DOHH2 (cell line): ENCODE data around the gene SGPP1.

Experiments
- H3F3A ChIP-seq: fragments of 200-600 bp; sonication (generic), shearing (Covaris generic); 2 replicates; pipeline ENCODE4 v1.6.0; 2016; ENCODE audit warnings: antibody characterized with exemption, mild to moderate bottlenecking; ENCODE audit not compliant: control insufficient read depth, insufficient read depth
- H3K27ac ChIP-seq: fragments of 200-600 bp; sonication (generic); 2 replicates; pipeline ENCODE4 v1.5.1; 2014; ENCODE audit warnings: low read depth, mild to moderate bottlenecking, low read length, moderate library complexity
- H3K27me3 ChIP-seq: fragments of 200-600 bp; sonication (generic); 2 replicates; pipeline ENCODE4 v1.6.1; 2014; ENCODE audit warnings: mild to moderate bottlenecking, low read length, mixed read lengths; ENCODE audit not compliant: control insufficient read depth
- H3K36me3 ChIP-seq: fragments of 200-600 bp; sonication (generic); 2 replicates; pipeline ENCODE4 v1.6.1; 2014; ENCODE audit warnings: mild to moderate bottlenecking, low read length, moderate library complexity, mixed read lengths; ENCODE audit not compliant: control insufficient read depth
- H3K4me1 ChIP-seq: fragments of 200-600 bp; sonication (generic); 2 replicates; pipeline ENCODE4 v1.6.1; 2014; ENCODE audit warnings: mild to moderate bottlenecking, low read length, mixed read lengths; ENCODE audit not compliant: control insufficient read depth
- H3K4me2 ChIP-seq: fragments of 200-600 bp; sonication (generic); 2 replicates; pipeline ENCODE4 v1.6.0; 2014; ENCODE audit warnings: mild to moderate bottlenecking, low read length, moderate library complexity
- H3K4me3 ChIP-seq: fragments of 200-600 bp; sonication (generic); 2 replicates; pipeline ENCODE4 v1.5.1; 2014; ENCODE audit warnings: mild to moderate bottlenecking, low read length, mixed read lengths
- H3K79me2 ChIP-seq: fragments of 200-600 bp; sonication (generic); 2 replicates; pipeline ENCODE4 v1.6.1; 2014; ENCODE audit warnings: mild to moderate bottlenecking, low read length, mixed read lengths; ENCODE audit not compliant: control insufficient read depth
- H3K9me2 ChIP-seq: fragments of 200-600 bp; sonication (generic); replicated peaks from 2 replicates; pipeline ENCODE4 v1.6.1; 2014; ENCODE audit warnings: mild to moderate bottlenecking, low read length, mixed read lengths; ENCODE audit not compliant: control insufficient read depth
- H3K9me3 ChIP-seq: fragments of 200-600 bp; sonication (generic); 2 replicates; pipeline ENCODE4 v1.6.1; 2014; ENCODE audit warnings: antibody characterized with exemption, low read length, mixed read lengths; ENCODE audit not compliant: control insufficient read depth, insufficient read depth
- H4K20me1 ChIP-seq: fragments of 200-600 bp; sonication (generic); 2 replicates; pipeline ENCODE4 v1.6.0; 2014; ENCODE audit warnings: low read depth, mild to moderate bottlenecking, antibody characterized with exemption, low read length, moderate library complexity; ENCODE audit not compliant: control insufficient read depth, insufficient read depth
- EZH2phosphoT487 ChIP-seq: fragments of 200-600 bp; sonication (generic); IDR thresholded peaks from 2 replicates; pipeline ENCODE4 v1.6.1; 2017; ENCODE audit warnings: borderline replicate concordance, mild to moderate bottlenecking, antibody characterized with exemption, low read length, moderate library complexity, mixed read lengths
- TF ChIP-seq, protein P1 (sequence below): fragments of 200-600 bp; sonication (generic); IDR thresholded peaks from one replicate; pipeline ENCODE4 v1.5.1; 2014; ENCODE audit warnings: antibody characterized with exemption, mild to moderate bottlenecking, low read depth, low read length; ENCODE audit not compliant: poor library complexity, severe bottlenecking

SGPP1 gene

DNA sequence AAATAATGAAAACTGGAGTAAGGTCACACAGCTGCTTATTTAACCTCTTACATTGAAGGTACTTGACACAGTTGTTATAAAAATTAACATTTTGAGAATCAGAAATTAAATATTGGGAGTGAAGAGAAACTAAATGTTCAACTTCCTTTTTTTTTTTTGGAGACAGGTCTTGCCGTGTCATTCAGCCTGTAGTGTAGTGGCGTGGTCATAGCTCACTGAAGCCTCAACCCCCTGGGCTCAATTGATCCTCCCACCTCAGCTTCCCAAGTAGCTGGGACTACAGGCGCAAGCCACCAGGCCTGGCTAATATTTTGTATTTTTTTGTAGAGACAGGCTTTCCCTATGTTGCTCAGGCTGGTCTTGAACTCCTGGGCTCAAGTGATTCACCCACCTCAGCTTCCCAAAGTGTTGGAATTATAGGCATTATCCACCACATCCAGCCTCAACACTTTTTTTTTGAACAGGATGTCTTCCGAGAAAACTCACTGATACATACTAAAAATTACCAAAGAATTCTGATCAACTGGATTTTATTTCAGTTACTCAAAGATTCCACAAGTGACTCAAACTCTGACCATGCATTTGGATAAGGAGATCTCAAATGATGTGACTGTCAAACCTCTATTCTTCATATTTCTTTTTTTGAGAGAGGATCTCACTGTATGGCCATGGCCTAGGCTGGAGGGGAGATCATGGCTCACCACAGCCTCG, 35.4 kb downstream of the SGPP1 start:
- TF ChIP-seq, protein P1, sequence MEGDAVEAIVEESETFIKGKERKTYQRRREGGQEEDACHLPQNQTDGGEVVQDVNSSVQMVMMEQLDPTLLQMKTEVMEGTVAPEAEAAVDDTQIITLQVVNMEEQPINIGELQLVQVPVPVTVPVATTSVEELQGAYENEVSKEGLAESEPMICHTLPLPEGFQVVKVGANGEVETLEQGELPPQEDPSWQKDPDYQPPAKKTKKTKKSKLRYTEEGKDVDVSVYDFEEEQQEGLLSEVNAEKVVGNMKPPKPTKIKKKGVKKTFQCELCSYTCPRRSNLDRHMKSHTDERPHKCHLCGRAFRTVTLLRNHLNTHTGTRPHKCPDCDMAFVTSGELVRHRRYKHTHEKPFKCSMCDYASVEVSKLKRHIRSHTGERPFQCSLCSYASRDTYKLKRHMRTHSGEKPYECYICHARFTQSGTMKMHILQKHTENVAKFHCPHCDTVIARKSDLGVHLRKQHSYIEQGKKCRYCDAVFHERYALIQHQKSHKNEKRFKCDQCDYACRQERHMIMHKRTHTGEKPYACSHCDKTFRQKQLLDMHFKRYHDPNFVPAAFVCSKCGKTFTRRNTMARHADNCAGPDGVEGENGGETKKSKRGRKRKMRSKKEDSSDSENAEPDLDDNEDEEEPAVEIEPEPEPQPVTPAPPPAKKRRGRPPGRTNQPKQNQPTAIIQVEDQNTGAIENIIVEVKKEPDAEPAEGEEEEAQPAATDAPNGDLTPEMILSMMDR, result no peak
- no peak for TF ChIP-seq EZH2phosphoT487
- H3K36me3 ChIP-seq, result peaks cover 62% of the 10 kb centered on the region

DNA sequence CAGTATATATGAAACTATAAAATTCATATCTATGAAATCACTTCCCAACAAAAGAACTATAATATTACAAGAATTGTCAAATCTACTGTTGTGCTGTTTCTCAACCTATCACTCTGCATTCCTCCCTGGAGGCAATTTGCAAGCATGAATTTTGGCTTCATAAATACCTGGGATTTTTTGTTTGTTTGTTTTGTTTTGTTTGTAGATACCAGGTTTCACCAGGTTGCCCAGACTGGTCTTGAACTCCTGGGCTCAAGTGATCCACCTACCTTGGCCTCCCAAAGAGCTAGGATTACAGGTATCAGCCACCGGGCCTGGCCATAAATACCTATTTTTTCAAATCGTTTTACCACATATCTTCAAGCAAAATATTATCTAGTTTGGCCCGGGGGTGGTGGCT, 38.7 kb downstream of the SGPP1 start:
- peaks cover 65% of the 10 kb centered on the region for H3K36me3 ChIP-seq
- TF ChIP-seq, protein P1, result no peak
- no peak for TF ChIP-seq EZH2phosphoT487
- H4K20me1 ChIP-seq, result 0 out of 2 replicates have a peak, but pooled peaks cover 4% of the 10 kb centered on the region

More for the DNA sequence above, 35.4 kb downstream of the SGPP1 start:
- H3K79me2 ChIP-seq, result peaks cover 69% of the 10 kb centered on the region
- no peak overlapping the region for H3K4me3 ChIP-seq
- H4K20me1 ChIP-seq, result peaks cover 2% of the 10 kb centered on the region; the same call in 1 of the 2 replicates
- no peaks in the 10 kb centered on the region for H3K9me2 ChIP-seq
- H3K9me3 ChIP-seq, result no peaks in the 10 kb centered on the region
- H3F3A ChIP-seq, result 0 out of 2 replicates have a peak, but pooled peaks cover 3% of the 10 kb centered on the region
- no peak overlapping the region; the same call in 1 of the 2 replicates for H3K27ac ChIP-seq
- H3K4me2 ChIP-seq, result no peak overlapping the region
- no peaks in the 10 kb centered on the region for H3K27me3 ChIP-seq
- peaks cover 10% of the 10 kb centered on the region for H3K4me1 ChIP-seq

DNA sequence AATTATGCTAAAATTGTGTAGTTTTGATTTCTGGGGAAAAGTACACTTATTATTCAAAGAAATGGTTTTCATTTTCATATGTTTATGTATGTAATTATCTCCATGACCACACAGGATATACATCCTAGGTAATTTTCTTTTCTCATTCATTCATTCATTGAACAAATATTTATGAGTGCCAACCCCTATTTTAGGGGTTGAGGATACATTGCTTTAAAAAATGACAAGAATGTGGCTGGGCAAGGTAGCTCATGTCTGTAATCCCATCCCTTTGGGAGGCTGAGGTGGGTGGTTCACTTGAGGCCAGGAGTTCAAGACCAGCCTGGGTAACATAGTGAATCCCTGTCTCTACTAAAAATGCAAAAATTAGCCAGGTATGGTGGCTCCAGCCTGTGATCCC, 40.9 kb downstream of the SGPP1 start:
- Histone ChIP-seq H3F3A (peaks cover 30% of the 10 kb centered on the region), H3K27ac (no peak overlapping the region), H3K4me1 (no peaks in the 10 kb centered on the region), H4K20me1 (0 out of 2 replicates have a peak, but pooled peaks cover 4% of the 10 kb centered on the region), H3K79me2 (peaks cover 42% of the 10 kb centered on the region), H3K9me2 (no peaks in the 10 kb centered on the region), H3K36me3 (peaks cover 68% of the 10 kb centered on the region), H3K4me2 (no peak overlapping the region), H3K4me3 (no peak overlapping the region), H3K9me3 (no peaks in the 10 kb centered on the region), H3K27me3 (no peaks in the 10 kb centered on the region)
- TF ChIP-seq, protein P1, result no peak
- no peak for TF ChIP-seq EZH2phosphoT487

More for the DNA sequence above, 38.7 kb downstream of the SGPP1 start:
- Histone ChIP-seq H3K4me3 (no peak overlapping the region), H3K4me1 (peaks cover 10% of the 10 kb centered on the region), H3K27me3 (no peaks in the 10 kb centered on the region), H3K27ac (no peak overlapping the region), H3K9me2 (no peaks in the 10 kb centered on the region), H3K79me2 (peaks cover 60% of the 10 kb centered on the region), H3F3A (peaks cover 19% of the 10 kb centered on the region), H3K9me3 (no peaks in the 10 kb centered on the region), H3K4me2 (no peak overlapping the region)
